GM21529 (cell line): ENCODE data around the gene UFSP2.
"Not testable (repeated sequence)": the region's sequence is repeated elsewhere in the genome, so short reads cannot be mapped to it uniquely, and the experiment has no call there.

ENCODE experiments used
- ATAC-seq: cut with Tn5 transposase; IDR thresholded peaks from one replicate; pipeline ENCODE4 v1.9.1; 2021; ENCODE audit not compliant: unreplicated experiment

UFSP2 gene

DNA sequence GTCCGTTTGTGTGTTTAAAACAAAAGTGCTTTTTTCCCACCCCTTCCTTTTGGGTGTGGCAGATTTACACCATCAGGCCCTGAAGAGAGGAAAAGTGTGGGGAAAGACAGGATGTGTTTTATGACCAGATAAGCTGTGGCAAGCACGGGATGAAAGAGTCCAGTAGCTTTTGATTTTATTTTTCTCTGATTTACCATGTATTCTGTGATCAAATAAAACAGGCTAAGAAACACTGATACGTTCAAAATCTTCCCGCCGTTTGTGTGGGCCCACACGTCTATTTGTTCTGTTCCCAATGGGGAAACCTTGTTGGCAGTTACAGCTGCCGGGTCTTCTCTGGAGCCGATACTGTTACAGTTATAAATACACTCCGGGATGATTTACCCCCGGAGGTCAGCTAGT lies 40.8 kb downstream of the UFSP2 start:
- no peak for ATAC-seq

DNA sequence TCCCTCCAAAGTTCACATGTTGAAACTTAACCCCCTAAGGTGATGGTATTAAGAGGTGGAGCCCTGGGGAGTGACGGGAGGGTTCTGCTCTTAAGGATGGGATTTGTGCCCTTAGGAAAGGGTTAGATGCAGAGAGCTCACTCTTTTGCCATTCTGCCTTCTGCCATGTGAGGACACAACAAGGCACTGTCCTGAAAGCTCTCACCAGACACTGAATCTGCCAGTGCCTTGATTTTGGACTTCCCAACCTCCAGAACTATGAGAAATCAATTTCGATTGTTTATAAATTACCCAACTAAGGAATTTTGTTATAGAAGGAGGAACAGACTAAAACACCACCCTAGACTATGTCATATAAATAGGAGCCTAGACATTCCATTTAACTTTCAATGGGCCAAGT lies 41.7 kb downstream of the UFSP2 start:
- ATAC-seq: no peak

DNA sequence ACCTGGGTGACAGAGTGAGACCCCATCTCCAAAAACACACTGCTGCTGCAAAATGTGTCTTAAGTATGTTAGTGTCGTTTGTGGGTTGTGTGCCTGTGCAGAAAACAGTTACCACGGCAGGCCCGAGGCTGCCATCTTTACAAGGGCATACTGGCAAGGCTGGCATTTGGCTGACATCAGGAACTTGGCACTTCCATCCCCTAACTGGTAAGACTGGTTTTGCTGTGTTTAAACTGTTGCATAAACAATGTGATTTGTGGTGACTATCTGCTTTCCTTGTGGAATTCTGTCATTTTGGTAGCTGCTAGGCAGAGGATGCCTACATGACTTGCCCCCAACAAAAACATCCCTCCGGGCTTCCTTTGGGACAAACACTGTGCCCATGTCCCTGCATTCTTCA lies 42.3 kb downstream of the UFSP2 start:
- no peak for ATAC-seq

DNA sequence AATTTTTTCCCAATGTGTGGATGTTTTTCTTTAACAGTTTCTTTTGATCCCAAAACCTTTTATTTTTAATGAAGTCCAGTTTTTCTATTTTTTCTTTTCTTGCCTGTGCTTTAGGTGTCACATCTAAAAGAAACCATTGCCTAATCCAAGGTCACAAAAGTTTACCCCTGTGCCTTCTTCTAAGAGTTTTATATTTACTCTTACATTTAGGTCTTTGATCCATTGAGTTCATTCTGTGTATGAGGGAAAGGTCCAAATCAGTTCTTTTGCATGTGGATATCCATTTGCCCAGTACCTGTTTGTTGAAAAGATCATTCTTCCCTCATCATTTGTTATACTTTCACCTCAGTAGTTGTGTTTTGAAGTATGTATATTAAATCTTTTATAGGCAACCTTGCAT lies 43.0 kb downstream of the UFSP2 start:
- ATAC-seq: no peak

DNA sequence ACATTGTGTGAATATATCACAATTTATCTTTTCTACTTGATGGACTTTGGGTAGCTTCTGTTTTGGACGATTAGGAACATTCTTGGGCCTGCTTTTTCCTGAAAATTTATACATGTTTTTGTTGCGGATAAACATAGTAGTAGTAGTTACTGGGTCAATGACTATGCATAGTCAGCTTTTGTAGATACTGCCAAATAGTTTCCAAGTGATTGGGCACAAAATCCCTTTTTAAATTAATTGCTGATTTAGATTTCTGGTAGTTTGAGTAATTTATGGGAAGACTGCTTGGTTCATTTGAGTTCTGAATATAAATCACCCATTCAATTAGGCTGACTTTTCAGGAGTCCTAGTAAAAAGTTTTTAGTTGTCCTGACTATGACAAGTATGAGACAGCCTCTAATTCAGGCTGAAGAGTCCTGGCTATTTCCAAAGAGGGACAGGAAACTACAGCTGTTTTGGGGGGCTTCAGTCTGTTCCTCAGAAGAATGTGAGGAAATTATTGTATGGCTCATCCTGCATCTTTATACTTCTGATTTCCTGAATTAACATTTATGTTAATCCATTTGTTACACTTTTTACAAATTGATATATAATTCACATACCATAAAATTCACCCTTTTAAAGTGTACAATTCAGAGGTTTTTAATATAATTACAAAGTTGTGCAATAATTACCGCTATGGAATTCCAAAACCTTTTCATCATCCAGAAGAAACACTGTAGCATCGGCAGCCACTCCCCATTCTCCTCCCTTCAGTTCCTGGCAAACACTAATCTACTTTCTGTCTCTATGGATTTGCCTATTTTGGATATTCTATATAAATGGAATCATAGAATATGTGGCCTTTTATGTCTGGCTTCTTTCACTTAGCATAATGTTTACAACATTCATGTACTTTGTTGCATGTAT lies 44.2 kb downstream of the UFSP2 start:
- no peak for ATAC-seq

DNA sequence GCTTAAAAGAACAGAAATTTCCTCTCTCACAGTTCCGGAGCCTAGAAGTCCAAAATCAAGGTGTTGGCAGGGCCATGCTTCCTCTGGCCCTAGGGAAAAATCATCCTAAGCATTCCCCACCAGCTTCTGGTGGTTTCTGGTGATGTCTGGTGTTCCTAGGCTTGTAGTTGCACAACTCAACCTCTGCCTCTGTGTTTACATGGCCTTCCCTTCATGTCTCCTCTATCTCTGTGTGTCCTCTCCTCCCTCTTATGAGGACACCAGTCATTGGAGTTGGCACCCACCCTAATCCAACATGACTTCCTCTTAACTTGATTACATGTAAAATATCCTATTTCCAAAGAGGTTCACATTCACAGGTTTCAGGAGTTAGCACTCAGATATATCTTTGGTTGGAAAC lies 45.4 kb downstream of the UFSP2 start:
- ATAC-seq: no peak

DNA sequence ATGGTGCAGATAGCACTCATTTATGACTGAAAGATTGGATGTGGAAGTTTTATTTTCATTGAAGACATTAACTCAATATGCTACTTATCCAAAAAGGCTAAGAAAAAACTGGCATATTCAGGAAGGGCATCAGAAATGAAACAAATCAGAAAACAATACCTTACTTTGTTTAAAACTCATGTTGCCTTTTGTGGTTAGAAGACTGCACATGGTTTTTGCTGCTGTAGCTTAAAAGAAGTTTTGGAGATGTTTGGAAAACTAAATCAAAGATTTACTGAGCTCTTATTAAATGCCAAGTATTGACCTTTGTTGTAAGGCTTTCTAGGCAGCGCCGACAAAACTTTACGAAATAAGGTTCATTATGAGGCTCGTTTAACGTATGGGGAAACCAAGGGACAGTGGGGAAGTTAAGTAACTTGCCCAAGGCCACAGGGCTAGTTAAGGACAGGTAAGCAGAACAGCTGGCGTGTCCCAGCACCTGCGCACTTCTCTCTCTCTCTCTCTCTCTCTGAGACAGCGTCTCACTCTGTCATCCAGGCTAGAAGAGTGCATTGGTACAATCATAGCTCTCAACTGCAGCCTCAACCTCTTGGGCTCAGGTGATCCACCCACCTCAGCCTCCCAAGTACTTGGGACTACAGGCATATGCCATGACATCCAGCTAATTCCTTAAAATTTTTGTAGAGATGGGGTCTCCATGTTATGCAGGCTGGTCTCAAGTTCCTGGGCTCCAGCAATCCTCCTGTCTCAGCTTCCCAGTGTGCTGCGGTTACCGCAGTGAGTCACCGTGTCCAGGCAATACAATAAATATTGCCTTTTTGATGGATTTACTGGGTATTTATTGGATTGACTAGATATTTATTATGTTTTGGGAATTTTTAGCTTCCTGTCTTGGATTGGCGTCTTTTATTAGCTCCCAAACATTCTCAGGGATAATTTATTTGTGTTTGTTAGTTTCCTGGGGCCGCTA lies 46.2 kb downstream of the UFSP2 start:
- ATAC-seq: no peak

DNA sequence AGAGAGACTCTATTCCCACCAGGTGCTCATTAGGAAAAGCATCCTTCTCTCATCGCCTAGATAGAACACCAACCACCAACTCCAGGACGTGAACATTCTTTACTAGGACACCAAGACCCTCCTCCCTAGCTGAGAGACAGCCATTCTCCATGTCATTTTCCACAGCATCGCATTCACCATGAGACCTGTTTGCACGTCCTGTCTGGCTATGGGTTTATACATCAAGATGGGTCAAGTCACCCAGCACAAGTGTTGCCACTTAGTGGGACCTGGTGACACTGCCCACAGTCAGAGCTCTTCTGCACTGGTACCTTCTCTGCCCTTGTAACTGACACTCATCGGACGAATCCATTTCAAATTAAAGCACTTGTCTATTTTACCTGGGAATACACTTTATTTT lies 47.5 kb downstream of the UFSP2 start:
- ATAC-seq: no peak

DNA sequence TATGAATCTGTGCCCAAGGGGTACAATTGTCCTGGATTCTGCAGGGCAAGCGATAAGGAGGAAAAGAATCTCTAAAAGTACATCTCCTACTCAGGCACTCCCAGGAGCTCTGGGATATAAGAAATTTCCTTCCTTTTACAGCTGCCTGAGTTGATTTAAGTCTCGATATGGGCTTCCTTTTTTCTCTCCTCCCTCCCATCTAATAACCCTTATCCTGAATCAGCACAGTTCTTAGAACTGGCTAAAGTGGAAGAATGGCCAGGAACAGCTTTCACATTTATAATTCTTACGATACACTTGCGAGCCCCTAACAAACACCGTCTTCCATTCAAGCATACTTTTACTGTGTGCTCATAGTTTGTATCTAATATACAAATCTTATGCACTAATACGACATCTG lies 51.2 kb downstream of the UFSP2 start:
- no peak for ATAC-seq

DNA sequence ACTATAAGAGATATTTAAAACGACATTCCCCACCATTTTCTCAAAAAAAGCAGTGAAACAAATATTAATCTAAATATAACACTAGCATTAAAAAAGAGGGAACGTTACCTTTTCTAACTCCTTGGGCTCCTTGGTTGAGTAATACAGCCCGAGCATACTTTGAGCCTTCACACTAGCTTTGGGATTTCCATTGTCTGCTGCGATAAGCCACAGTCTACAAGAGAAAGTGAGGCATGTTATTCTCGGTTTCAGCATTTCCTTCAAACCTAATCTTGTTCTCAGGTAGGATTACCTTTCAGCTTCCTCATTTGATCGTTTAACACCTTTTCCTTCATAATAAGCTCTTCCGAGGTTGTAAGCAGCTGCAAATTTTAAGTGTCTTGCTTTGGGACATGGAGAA lies 51.7 kb downstream of the UFSP2 start:
- no peak for ATAC-seq

DNA sequence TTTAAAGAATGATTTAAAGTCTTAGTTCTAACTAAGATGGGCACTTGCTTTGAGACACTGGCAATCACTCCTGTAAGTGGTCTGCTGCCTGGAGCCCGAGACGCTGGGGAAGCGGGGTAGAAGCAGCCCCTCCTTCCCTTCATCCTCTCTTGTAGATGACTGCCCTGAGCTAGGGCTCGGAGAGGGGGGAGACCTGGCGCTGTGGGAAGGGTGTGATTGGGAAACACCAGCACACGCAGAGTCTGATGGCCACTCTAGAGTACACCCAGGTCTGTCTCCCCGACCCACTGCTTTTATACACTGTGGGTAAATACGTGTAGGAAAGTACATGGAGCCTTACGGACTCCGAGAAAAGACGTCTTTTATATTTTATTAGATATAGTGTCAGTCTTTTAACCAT lies 54.1 kb downstream of the UFSP2 start:
- ATAC-seq: no peak

DNA sequence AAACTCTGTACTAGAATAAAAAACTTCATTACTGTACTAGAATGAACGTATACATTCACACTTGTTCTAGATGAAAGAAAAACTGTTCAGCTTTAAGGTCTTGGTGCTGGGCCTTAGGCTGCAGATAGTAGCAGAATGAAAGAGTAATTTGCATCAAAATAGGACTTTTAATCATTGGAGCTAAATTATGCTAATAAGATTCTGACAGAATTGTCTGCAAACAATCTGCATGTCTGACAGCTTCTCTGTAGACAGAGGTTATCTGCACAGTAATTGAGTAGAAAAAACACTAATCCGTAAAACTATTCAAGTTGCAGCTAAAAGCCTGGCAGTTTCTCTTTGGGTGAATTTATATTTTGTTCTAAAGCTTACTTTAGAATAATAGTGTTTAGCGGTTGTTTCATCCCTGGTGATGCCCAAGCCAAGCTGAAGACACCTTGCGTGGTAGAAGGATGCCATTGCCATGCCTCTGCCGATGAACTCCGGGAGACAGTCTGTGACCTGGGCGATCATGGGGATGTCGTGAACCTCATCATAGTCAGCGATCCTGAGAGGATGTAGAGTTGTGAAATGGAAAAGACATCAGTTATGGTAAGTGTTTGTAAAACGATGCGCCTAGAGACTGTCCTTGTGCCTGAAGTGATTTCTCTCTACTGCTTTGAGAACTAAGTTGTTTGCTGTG lies 55.4 kb downstream of the UFSP2 start:
- no peak for ATAC-seq

DNA sequence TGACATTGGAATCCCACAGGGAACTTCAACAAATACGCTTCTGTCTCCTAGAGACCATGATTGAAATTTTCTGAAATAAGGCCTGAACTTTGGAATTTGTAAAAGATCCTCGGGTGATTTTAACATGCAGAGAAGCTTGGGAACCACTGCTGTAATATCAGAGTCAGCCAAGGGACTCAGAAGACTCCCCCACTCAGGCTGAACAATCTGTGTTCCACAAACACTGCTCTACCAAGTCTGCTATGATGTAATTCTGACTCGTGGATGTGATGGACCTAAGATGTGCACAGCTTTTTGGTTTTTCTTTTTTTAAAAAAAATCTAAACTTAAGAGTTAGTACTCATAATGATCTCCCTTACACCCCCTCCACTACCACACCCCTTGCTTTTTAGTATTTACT lies 56.0 kb downstream of the UFSP2 start:
- no peak for ATAC-seq

DNA sequence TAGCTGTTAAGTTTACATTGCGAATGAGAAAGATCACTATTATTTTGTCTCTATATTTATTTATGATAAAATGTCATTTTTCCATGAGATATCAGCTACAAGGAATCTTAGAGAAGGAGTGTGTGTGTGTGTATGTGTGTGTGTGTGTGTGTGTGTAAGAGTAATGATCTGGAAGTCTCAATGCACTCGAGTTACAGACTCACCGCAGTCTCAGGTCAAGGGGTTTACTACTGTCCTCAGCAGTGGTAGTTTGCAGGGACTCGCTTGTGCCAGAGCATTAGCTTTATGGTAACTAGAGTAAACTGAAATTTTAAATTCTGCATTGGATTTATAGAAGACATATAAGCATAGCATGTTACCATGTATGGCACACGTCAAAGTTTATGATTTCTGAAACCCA lies 60.9 kb downstream of the UFSP2 start:
- ATAC-seq: no peak

DNA sequence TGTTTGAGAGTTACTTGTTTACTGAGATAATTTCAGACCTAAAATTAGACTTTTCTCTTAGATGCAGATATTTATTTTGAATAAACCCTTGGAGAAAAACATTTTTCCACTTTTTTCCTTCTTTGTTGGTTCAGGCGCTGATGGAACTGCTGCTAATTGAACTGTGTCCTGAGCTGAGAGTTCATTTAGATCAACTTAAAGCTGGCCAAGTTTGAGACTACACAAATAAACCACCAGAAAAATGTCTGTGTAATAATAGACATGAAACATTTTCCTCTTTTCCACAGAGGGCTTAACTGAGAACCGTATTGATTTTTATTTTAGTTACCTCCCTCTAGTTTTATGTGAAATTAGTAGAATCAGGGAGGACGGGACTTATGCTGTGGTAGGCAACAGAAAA lies 62.5 kb downstream of the UFSP2 start:
- no peak for ATAC-seq

DNA sequence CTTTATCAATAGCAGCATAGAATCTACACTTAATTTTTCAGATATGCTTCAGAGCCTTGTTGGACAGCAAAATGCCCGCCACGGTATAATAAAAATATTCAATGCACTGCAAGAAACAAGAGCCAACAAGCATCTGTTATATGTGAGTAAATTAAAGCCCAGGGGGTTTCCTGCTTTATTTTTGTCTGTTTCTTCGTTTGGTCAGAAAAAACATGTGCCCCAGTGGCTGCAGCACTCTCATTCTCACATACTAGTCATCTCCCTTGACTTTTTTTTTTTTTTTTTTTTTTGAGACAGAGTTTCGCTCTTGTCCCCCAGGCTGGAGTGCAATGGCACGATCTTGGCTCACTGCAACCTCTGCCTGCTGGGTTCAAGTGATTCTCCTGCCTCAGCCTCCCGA lies 63.2 kb downstream of the UFSP2 start:
- not testable (repeated sequence) for ATAC-seq

DNA sequence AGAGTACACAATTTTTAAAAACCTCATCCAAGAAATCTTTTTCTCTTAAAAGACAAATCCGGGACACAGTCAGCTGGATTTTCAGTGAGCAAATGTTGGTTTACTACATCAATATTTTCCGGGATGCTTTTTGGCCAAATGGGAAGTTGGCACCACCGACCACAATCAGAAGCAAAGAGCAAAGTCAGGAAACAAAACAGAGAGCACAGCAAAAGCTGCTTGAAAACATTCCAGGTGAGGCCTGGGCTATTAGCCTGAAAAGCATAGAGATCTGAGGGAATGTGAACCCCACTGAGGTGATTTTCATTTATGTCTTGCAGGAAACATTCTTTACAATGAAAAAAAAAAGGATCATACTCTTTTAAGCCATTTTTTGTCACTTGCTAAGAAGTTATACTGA lies 63.9 kb downstream of the UFSP2 start:
- no peak for ATAC-seq

DNA sequence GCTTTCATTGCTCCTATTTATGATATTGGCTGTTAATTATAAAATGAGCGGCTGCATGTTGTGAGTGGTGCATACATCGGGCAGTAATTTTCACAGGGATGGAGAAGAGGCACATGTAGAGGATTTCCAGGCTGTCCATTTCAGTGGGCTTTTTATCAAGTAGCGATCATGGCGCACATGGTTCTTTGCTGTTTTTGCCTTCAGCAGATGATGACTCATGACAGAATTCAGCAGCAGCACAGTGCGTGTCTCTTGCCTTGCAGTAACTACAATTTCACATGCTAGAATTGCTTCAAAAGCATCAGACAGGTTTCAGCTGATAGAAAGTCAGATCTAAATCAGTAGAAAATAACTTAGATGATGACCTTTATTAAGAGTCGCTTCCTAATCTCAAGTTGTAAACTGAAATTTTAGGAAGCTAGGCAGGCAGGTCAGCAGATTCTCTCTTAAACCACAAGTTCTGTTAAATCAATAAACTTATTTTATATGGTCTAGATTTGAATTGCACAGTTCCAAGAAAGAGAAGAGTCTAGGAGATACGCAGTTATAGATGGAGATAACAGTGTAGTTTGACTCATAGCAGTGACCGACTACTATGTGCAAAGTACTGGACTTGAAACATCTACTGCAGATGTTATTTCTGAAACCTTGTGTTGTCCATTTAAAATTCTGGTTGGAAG lies 65.9 kb downstream of the UFSP2 start:
- no peak for ATAC-seq

DNA sequence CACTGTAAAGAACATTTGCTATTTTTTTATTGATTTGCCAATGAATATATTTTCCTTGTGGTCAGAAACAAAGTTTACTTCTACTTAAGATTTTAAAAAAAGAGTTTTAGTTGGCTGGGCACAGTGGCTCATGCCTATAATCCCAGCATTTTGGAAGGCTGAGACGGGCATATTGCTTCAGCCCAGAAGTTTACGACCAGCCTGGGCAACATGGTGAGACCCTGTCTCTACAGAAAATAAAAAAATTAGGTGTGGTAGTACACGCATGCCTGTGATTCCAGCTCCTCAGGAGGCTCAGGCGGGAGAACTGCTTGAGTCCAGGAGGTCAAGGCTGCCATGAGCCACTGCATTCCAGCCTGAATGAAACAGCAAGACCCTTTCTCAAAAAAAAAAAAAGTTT lies 66.8 kb downstream of the UFSP2 start:
- no peak for ATAC-seq

DNA sequence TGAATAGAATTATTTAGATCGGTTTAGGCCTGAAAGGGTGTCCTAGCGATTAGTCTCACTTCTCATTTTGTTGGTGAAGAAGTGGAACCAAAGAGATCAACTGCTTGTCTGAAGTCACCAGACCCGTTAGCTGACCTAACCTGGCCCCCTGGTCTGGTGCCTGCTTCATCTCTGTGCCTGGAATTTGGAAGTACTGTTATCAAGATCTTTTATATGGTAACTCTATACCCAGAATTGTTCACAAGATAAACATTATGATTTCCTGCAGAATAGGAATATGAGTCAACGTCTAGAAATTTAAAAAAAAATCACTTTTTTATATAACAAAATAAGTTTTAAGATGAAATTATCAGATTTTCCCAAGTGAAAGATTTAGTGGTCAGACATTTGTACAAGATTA lies 67.2 kb downstream of the UFSP2 start:
- no peak for ATAC-seq
